Astrocyte (in vitro differentiated cells and primary cell): Measurements from ENCODE around the gene NTN3. TPM values are rescaled to one million over a fixed set of nuclear protein-coding genes. Genes with fewer than 3 reads are reported as not detected.

Experiments used
- DNase-seq: peaks from one replicate; pipeline ENCODE4 v3.0.0-alpha.2; 2010; ENCODE audit warnings: low read depth
- FAIRE-seq: peaks from 2 replicates; lab custom pipeline; 2011; peaks lifted over from hg19 to GRCh38; lab: Jason Lieb, UNC
- H2AFZ ChIP-seq: 2 replicates; pipeline ENCODE4 v1.6.0; 2012; ENCODE audit warnings: low read depth, low read length, inconsistent platforms
- H3K27ac ChIP-seq: 2 replicates; pipeline ENCODE4 v1.5.1; 2011; ENCODE audit warnings: low read depth, low read length, inconsistent platforms
- H3K27me3 ChIP-seq: 2 replicates; pipeline ENCODE4 v1.6.0; 2011; ENCODE audit warnings: low read length, inconsistent platforms; ENCODE audit not compliant: insufficient read depth
- H3K36me3 ChIP-seq: 2 replicates; pipeline ENCODE4 v1.5.1; 2011; ENCODE audit warnings: low read length, inconsistent platforms; ENCODE audit not compliant: insufficient read depth
- H3K4me1 ChIP-seq: 2 replicates; pipeline ENCODE4 v1.5.1; 2011; ENCODE audit warnings: low read length, inconsistent platforms; ENCODE audit not compliant: insufficient read depth
- H3K4me2 ChIP-seq: 2 replicates; pipeline ENCODE4 v1.6.0; 2012; ENCODE audit warnings: low read length, inconsistent platforms
- H3K4me3 ChIP-seq: 2 replicates; pipeline ENCODE4 v1.5.1; 2011; ENCODE audit warnings: low read depth, mild to moderate bottlenecking, low read length, inconsistent platforms; ENCODE audit not compliant: insufficient read depth
- H3K79me2 ChIP-seq: 2 replicates; pipeline ENCODE4 v1.6.0; 2012; ENCODE audit warnings: mild to moderate bottlenecking, low read length, inconsistent platforms; ENCODE audit not compliant: insufficient read depth
- H3K9ac ChIP-seq: 2 replicates; pipeline ENCODE4 v1.6.0; 2012; ENCODE audit warnings: mild to moderate bottlenecking, low read length, inconsistent platforms
- H3K9me3 ChIP-seq: 2 replicates; pipeline ENCODE4 v1.5.1; 2012; ENCODE audit warnings: low read depth, mild to moderate bottlenecking, low read length, inconsistent platforms; ENCODE audit not compliant: insufficient read depth
- H4K20me1 ChIP-seq: 2 replicates; pipeline ENCODE4 v1.6.0; 2012; ENCODE audit warnings: low read length, inconsistent platforms; ENCODE audit not compliant: insufficient read depth
- H3K27ac Mint-ChIP-seq: one replicate; pipeline ENCODE4 v1.8.0; 2021; ENCODE audit warnings: mild to moderate bottlenecking, mixed read lengths; ENCODE audit not compliant: unreplicated experiment
- H3K27me3 Mint-ChIP-seq: one replicate; pipeline ENCODE4 v1.8.0; 2021; ENCODE audit warnings: low read depth, mixed read lengths; ENCODE audit not compliant: unreplicated experiment
- H3K36me3 Mint-ChIP-seq: one replicate; pipeline ENCODE4 v1.8.0; 2021; ENCODE audit warnings: low read depth, mixed read lengths; ENCODE audit not compliant: unreplicated experiment
- H3K4me1 Mint-ChIP-seq: one replicate; pipeline ENCODE4 v1.8.0; 2021; ENCODE audit warnings: low read depth, mixed read lengths; ENCODE audit not compliant: unreplicated experiment
- H3K4me3 Mint-ChIP-seq: one replicate; pipeline ENCODE4 v1.8.0; 2021; ENCODE audit warnings: mild to moderate bottlenecking, moderate library complexity, mixed read lengths; ENCODE audit not compliant: unreplicated experiment
- H3K9me3 Mint-ChIP-seq: one replicate; pipeline ENCODE4 v1.8.0; 2021; ENCODE audit warnings: mild to moderate bottlenecking, mixed read lengths; ENCODE audit not compliant: unreplicated experiment
- CTCF ChIP-seq: IDR thresholded peaks from 2 replicates; pipeline ENCODE4 v1.5.1; 2011; ENCODE audit warnings: low read depth, mild to moderate bottlenecking, inconsistent platforms, low read length, moderate library complexity; ENCODE audit not compliant: insufficient read depth
- EZH2 ChIP-seq: IDR thresholded peaks from 2 replicates; pipeline ENCODE4 v1.6.1; 2012; ENCODE audit warnings: mild to moderate bottlenecking, low read length, inconsistent platforms; ENCODE audit not compliant: insufficient read depth
- total RNA-seq: library from RNA; stranded (reverse); gene quantifications from 2 replicates; pipeline ENCODE4 v1.2.1, GENCODE V29; 2021

The NTN3 gene
- total RNA-seq, 1 donor from 2014 or later = 1.1 TPM

- no peak for DNase-seq
- no peak overlapping the region for H3K27ac ChIP-seq
Observed at GRCh38 chr16:2518823-2519710, 48.0 kb downstream of the NTN3 start.

GRCh38 chr16:2519711-2520080 is 48.6 kb downstream of the NTN3 start:
- H3K4me3 ChIP-seq = no peak overlapping the region
- H3K9ac ChIP-seq = peak overlapping the region; percentile 68
- peak overlapping the region; percentile 80 for H3K4me3 Mint-ChIP-seq

More at GRCh38 chr16:2518823-2519710, 48.0 kb downstream of the NTN3 start:
- Histone ChIP-seq H4K20me1 (peaks cover 74% of the 10 kb centered on the region), H3K9ac (peak overlapping the region; percentile 68), H3K4me2 (peak overlapping the region; percentile 58), H3K27me3 (no peaks in the 10 kb centered on the region), H3K36me3 (peaks cover 12% of the 10 kb centered on the region), H3K4me3 (no peak overlapping the region), H3K9me3 (no peaks in the 10 kb centered on the region), H3K4me1 (peaks cover 39% of the 10 kb centered on the region), H2AFZ (no peak overlapping the region), H3K79me2 (peaks cover 79% of the 10 kb centered on the region)
- H3K27me3 Mint-ChIP-seq = no peaks in the 10 kb centered on the region
- no peak for TF ChIP-seq EZH2
- TF ChIP-seq CTCF = no peak
- no peak for FAIRE-seq
- peaks cover 8% of the 10 kb centered on the region for H3K36me3 Mint-ChIP-seq
- peak overlapping the region; percentile 85 for H3K27ac Mint-ChIP-seq
- H3K4me1 Mint-ChIP-seq = peaks cover 38% of the 10 kb centered on the region
- peak overlapping the region; percentile 80 for H3K4me3 Mint-ChIP-seq
- no peaks in the 10 kb centered on the region for H3K9me3 Mint-ChIP-seq

More at GRCh38 chr16:2519711-2520080, 48.6 kb downstream of the NTN3 start:
- H3K9me3 ChIP-seq = no peaks in the 10 kb centered on the region
- no peak for TF ChIP-seq EZH2
- TF ChIP-seq CTCF = no peak
- peak overlapping the region; percentile 58 for H3K27ac ChIP-seq
- no peaks in the 10 kb centered on the region for H3K27me3 Mint-ChIP-seq
- no peaks in the 10 kb centered on the region for H3K9me3 Mint-ChIP-seq
- H3K4me1 ChIP-seq = peaks cover 39% of the 10 kb centered on the region
- no peak overlapping the region for H2AFZ ChIP-seq
- H3K4me1 Mint-ChIP-seq = peaks cover 38% of the 10 kb centered on the region
- peaks cover 18% of the 10 kb centered on the region for H3K36me3 ChIP-seq
- H3K79me2 ChIP-seq = peaks cover 80% of the 10 kb centered on the region
- H3K27ac Mint-ChIP-seq = peak overlapping the region; percentile 92
- H3K36me3 Mint-ChIP-seq = peaks cover 14% of the 10 kb centered on the region
- H3K27me3 ChIP-seq = no peaks in the 10 kb centered on the region
- DNase-seq (no peak), FAIRE-seq (no peak)
- H4K20me1 ChIP-seq = peaks cover 76% of the 10 kb centered on the region
- H3K4me2 ChIP-seq = peak overlapping the region; percentile 58
